Endothelial cell of umbilical vein (primary cell): Measurements from ENCODE around the gene PHACTR1. TPM values are rescaled to one million over a fixed set of nuclear protein-coding genes. Genes with fewer than 3 reads are reported as not detected.
"Not testable (repeated sequence)": the region's sequence is repeated elsewhere in the genome, so short reads cannot be mapped to it uniquely, and the experiment has no call there.

ENCODE experiments used
- BruUV-seq: library from RNA; stranded (reverse); fragments of 400-500 nt; replicated peaks from 2 replicates; lab custom pipeline; 2021; lab: Mats Ljungman, UMichigan
- CTCF ChIA-PET: fragments of 300-600, 350-600 bp; sonication (Branson Sonifier 250); formaldehyde crosslinking; loops from one replicate; lab custom pipeline; 2021; ENCODE audit warnings: antibody characterized with exemption, inconsistent platforms; lab: Charles Lee
- POLR2A ChIA-PET: fragments of 300-600, 350-600 bp; sonication (Branson Sonifier 250); formaldehyde crosslinking; loops from one replicate; lab custom pipeline; 2021; ENCODE audit warnings: antibody characterized with exemption, inconsistent platforms; lab: Charles Lee
- DNase-seq: peaks from one replicate; pipeline ENCODE4 v3.0.0-alpha.2; 2011; ENCODE audit warnings: low read depth, low spot score
- FAIRE-seq: peaks from 2 replicates; lab custom pipeline; 2011; peaks lifted over from hg19 to GRCh38; lab: Jason Lieb, UNC
- H2AFZ ChIP-seq: 2 replicates; pipeline ENCODE4 v1.6.0; 2012; ENCODE audit warnings: low read depth, low read length, control low read depth, inconsistent platforms
- H3K27ac ChIP-seq: 2 replicates; pipeline ENCODE4 v1.5.1; 2011; ENCODE audit warnings: low read depth, mild to moderate bottlenecking, control low read depth, low read length, moderate library complexity; ENCODE audit not compliant: insufficient read depth
- H3K27me3 ChIP-seq, 2 experiments: 2 replicates each; pipeline versions ENCODE4 v1.6.0 to v1.6.1; 2011; ENCODE audit warnings: low read length in 2 of 2, mixed read lengths in 1 of 2; ENCODE audit not compliant: control insufficient read depth in 2 of 2, insufficient read depth in 2 of 2
- H3K36me3 ChIP-seq, 2 experiments: 2 replicates in 1 of 2; 3 replicates in 1 of 2; pipeline ENCODE4 v1.5.1; 2011; ENCODE audit warnings: low read length in 2 of 2, mild to moderate bottlenecking in 1 of 2, moderate library complexity in 1 of 2; ENCODE audit not compliant: control insufficient read depth in 2 of 2, insufficient read depth in 2 of 2; ENCODE audit errors: extremely low read depth in 1 of 2
- H3K4me1 ChIP-seq: 3 replicates; pipeline ENCODE4 v1.5.1; 2011; ENCODE audit warnings: mild to moderate bottlenecking, low read length; ENCODE audit not compliant: control insufficient read depth, insufficient read depth; ENCODE audit errors: extremely low read depth
- H3K4me2 ChIP-seq: 2 replicates; pipeline ENCODE4 v1.6.1; 2011; ENCODE audit warnings: low read length, control low read depth, mixed read lengths; ENCODE audit not compliant: insufficient read depth
- H3K4me3 ChIP-seq, 3 experiments: fragments of 200-600 bp in 1 of 3; sonication (generic), shearing (Covaris generic) in 1 of 3; replicated peaks in 1 of 3; 2 replicates each; pipeline ENCODE4 v1.5.1; 2011 to 2016; ENCODE audit warnings: control low read depth in 3 of 3, low read length in 3 of 3, mild to moderate bottlenecking in 2 of 3, inconsistent platforms in 1 of 3, low read depth in 1 of 3, moderate library complexity in 1 of 3; ENCODE audit not compliant: insufficient read depth in 1 of 3
- H3K79me2 ChIP-seq: 2 replicates; pipeline ENCODE4 v1.6.0; 2012; ENCODE audit warnings: low read length, inconsistent platforms; ENCODE audit not compliant: control insufficient read depth, insufficient read depth
- H3K9ac ChIP-seq: replicated peaks from 2 replicates; pipeline ENCODE3; 2011; ENCODE audit warnings: low read length, control low read depth; ENCODE audit not compliant: insufficient read depth; ENCODE audit errors: extremely low read depth
- H3K9me1 ChIP-seq: replicated peaks from 3 replicates; pipeline ENCODE4 v1.6.0; 2011; ENCODE audit warnings: mild to moderate bottlenecking, low read length; ENCODE audit not compliant: control insufficient read depth, insufficient read depth; ENCODE audit errors: extremely low read depth
- H3K9me3 ChIP-seq: replicated peaks from 2 replicates; pipeline ENCODE4 v1.5.1; 2012; ENCODE audit warnings: low read length, inconsistent platforms; ENCODE audit not compliant: control insufficient read depth, insufficient read depth
- H4K20me1 ChIP-seq: replicated peaks from 2 replicates; pipeline ENCODE3; 2011; ENCODE audit warnings: mild to moderate bottlenecking, low read length; ENCODE audit not compliant: control insufficient read depth, insufficient read depth; ENCODE audit errors: extremely low read depth
- EZH2 ChIP-seq: IDR thresholded peaks from 2 replicates; pipeline ENCODE4 v1.6.1; 2012; ENCODE audit warnings: borderline replicate concordance, low read depth, mild to moderate bottlenecking, moderate library complexity, low read length, inconsistent platforms; ENCODE audit not compliant: severe bottlenecking
- FOS ChIP-seq: IDR thresholded peaks from 2 replicates; pipeline ENCODE4 v1.6.1; 2011; ENCODE audit warnings: mild to moderate bottlenecking, low read length, moderate library complexity, borderline replicate concordance; ENCODE audit not compliant: insufficient read depth
- GATA2 ChIP-seq: IDR thresholded peaks from 2 replicates; pipeline ENCODE4 v1.7.0; 2011; ENCODE audit warnings: low read depth, mild to moderate bottlenecking, moderate library complexity, mixed read lengths, low read length; ENCODE audit not compliant: insufficient read length, insufficient read depth
- JUN ChIP-seq: IDR thresholded peaks from 2 replicates; pipeline ENCODE4 v1.6.1; 2011; ENCODE audit warnings: borderline replicate concordance, low read depth; ENCODE audit not compliant: insufficient read length, insufficient read depth
- MYC ChIP-seq: IDR thresholded peaks from one replicate; pipeline ENCODE4 v1.6.1; 2011; ENCODE audit warnings: mild to moderate bottlenecking, low read depth, low read length
- POLR2A ChIP-seq: IDR thresholded peaks from 2 replicates; pipeline ENCODE4 v1.6.1; 2012; ENCODE audit warnings: low read depth, mild to moderate bottlenecking, control low read depth, low read length
- POLR2AphosphoS5 ChIP-seq: IDR thresholded peaks from 2 replicates; pipeline ENCODE4 v1.6.1; 2012; ENCODE audit warnings: low read depth, mild to moderate bottlenecking, control low read depth, low read length, moderate library complexity; ENCODE audit not compliant: insufficient read depth
- dilution Hi-C: fragments of 300-500 bp; cut with MboI; formaldehyde crosslinking; loops from one replicate; pipeline ENCODE4 v1.15.0; 2019; ENCODE audit warnings: low sequenced_read_pairs; ENCODE audit not compliant: extremely low pct_ligation_motif_present
- intact Hi-C: fragments of 100-400 bp; cut with micrococcal nuclease; formaldehyde crosslinking; loops from one replicate; pipeline ENCODE4 v1.10.0; 2022
- polyA plus RNA-seq, 4 experiments: library from polyadenylated mRNA; depleted of rRNA in 3 of 4; stranded (reverse) in 3 of 4; unstranded in 1 of 4; fragments of >200 nt; gene quantifications; 2 replicates each; pipeline versions ENCODE4 v1.2.1 to v1.2.3, GENCODE V29; 2011 to 2012; ENCODE audit warnings: missing spikeins in 1 of 4
- total RNA-seq: library from RNA; stranded (reverse); gene quantifications from 2 replicates; pipeline ENCODE4 v1.2.3, GENCODE V29; 2021
- TF ChIP-seq, protein P1 (sequence below): IDR thresholded peaks from 2 replicates; pipeline ENCODE4 v1.6.1; 2011; ENCODE audit not compliant: insufficient read depth, insufficient read length
- TF ChIP-seq, protein P2 (sequence below), 2 donors: IDR thresholded peaks; 1 replicate in 1 of 2; 2 replicates in 1 of 2; pipeline ENCODE4 v1.5.1; 2011; ENCODE audit warnings: low read length in 2 of 2, mild to moderate bottlenecking in 2 of 2, moderate library complexity in 2 of 2, control low read depth in 1 of 2, inconsistent platforms in 1 of 2, low read depth in 1 of 2; ENCODE audit not compliant: insufficient read depth in 1 of 2; ENCODE audit errors: extremely low read depth in 1 of 2

PHACTR1 gene
- total and polyA plus RNA-seq, 2 donors (not counting 3 experiments of a cell fraction or from before 2014, with no cell fraction given): 2.4 to 23.2 TPM

- H3K4me2 ChIP-seq, dilution Hi-C loops, H3K79me2 ChIP-seq, H3K36me3 ChIP-seq, intact Hi-C loops, DNase-seq, CTCF ChIA-PET, H2AFZ ChIP-seq, H3K9me3 ChIP-seq, H3K27ac ChIP-seq, H3K9ac ChIP-seq, POLR2A ChIA-PET, H3K27me3 ChIP-seq, FAIRE-seq, H4K20me1 ChIP-seq, BruUV-seq, H3K4me3 ChIP-seq, H3K4me1 ChIP-seq, H3K9me1 ChIP-seq: not testable (repeated sequence)
Measured at GRCh38 chr6:13133894-13134293, 417.3 kb downstream of the PHACTR1 start.

GRCh38 chr6:13135152-13135551, 418.6 kb downstream of the PHACTR1 start:
- no peaks in the 10 kb centered on the region for H3K4me1 ChIP-seq
- no peaks in the 10 kb centered on the region for H3K36me3 ChIP-seq
- H3K4me3 ChIP-seq: no peak overlapping the region
- H4K20me1 ChIP-seq: no peaks in the 10 kb centered on the region
- H3K27ac ChIP-seq: no peak overlapping the region
- ChIA-PET CTCF (no interaction called here), POLR2A (no interaction called here)
- dilution Hi-C loops (no loop called here), intact Hi-C loops (no loop called here)
- no peak overlapping the region for H3K4me2 ChIP-seq
- no peak for DNase-seq
- no peak for FAIRE-seq
- no TSS peak for BruUV-seq
- no peak overlapping the region for H3K9ac ChIP-seq
- no peak overlapping the region for H2AFZ ChIP-seq
- H3K27me3 ChIP-seq: no peaks in the 10 kb centered on the region
- no peaks in the 10 kb centered on the region for H3K9me1 ChIP-seq
- H3K79me2 ChIP-seq: no peaks in the 10 kb centered on the region
- no peaks in the 10 kb centered on the region for H3K9me3 ChIP-seq
- TF ChIP-seq POLR2AphosphoS5: no peak
- TF ChIP-seq POLR2A: no peak
- TF ChIP-seq FOS: no peak
- TF ChIP-seq, protein P1, sequence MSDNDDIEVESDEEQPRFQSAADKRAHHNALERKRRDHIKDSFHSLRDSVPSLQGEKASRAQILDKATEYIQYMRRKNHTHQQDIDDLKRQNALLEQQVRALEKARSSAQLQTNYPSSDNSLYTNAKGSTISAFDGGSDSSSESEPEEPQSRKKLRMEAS: no peak
- no peak for TF ChIP-seq JUN
- no peak for TF ChIP-seq MYC
- no peak for TF ChIP-seq EZH2
- TF ChIP-seq GATA2: no peak
- TF ChIP-seq, protein P2, sequence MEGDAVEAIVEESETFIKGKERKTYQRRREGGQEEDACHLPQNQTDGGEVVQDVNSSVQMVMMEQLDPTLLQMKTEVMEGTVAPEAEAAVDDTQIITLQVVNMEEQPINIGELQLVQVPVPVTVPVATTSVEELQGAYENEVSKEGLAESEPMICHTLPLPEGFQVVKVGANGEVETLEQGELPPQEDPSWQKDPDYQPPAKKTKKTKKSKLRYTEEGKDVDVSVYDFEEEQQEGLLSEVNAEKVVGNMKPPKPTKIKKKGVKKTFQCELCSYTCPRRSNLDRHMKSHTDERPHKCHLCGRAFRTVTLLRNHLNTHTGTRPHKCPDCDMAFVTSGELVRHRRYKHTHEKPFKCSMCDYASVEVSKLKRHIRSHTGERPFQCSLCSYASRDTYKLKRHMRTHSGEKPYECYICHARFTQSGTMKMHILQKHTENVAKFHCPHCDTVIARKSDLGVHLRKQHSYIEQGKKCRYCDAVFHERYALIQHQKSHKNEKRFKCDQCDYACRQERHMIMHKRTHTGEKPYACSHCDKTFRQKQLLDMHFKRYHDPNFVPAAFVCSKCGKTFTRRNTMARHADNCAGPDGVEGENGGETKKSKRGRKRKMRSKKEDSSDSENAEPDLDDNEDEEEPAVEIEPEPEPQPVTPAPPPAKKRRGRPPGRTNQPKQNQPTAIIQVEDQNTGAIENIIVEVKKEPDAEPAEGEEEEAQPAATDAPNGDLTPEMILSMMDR (IDR thresholded peaks at IDR 0.05; ENCODE audit: extremely low read depth in 1 of 2, insufficient read depth in 1 of 2, low read depth in 1 of 2, low read length in 2 of 2): no peak
